Measurements from ENCODE around the gene ENTPD1. TPM values are rescaled to one million over a fixed set of nuclear protein-coding genes. Genes with fewer than 3 reads are reported as not detected.

The ENTPD1 gene
- total RNA-seq, 2 experiments from 2014 or later = 0.27 TPM; not detected in 1

GRCh38 chr10:95741807-95742467 is 14.0 kb upstream of the ENTPD1 start:
- H3K36me3 Mint-ChIP-seq (ENCODE audit: low read depth) = no peaks in the 10 kb centered on the region
- CTCF ChIA-PET = interaction anchor here (0.6 to 0.9 kb wide), 4 partner anchors 14 to 101 kb away, joined by 3 read pairs; no protein-coding TSS in a partner anchor

GRCh38 chr10:95742485-95742884 is 13.5 kb upstream of the ENTPD1 start:
- Mint-ChIP-seq H3K27me3 (no peaks in the 10 kb centered on the region), H3K4me3 (no peak overlapping the region), H3K4me1 (no peaks in the 10 kb centered on the region), H3K9me3 (no peaks in the 10 kb centered on the region), H3K27ac (no peak overlapping the region), H3K36me3 (ENCODE audit: low read depth) (no peaks in the 10 kb centered on the region)
- no peak for DNase-seq
- ChIA-PET CTCF (interaction anchor here (0.8 to 0.9 kb wide), 2 partner anchors 15 to 20 kb away, joined by 3 read pairs; no protein-coding TSS in a partner anchor), POLR2A (no interaction called here)

More at GRCh38 chr10:95741807-95742467, 14.0 kb upstream of the ENTPD1 start:
- Mint-ChIP-seq H3K27ac (no peak overlapping the region), H3K4me3 (no peak overlapping the region), H3K9me3 (no peaks in the 10 kb centered on the region), H3K4me1 (no peaks in the 10 kb centered on the region), H3K27me3 (no peaks in the 10 kb centered on the region)
- DNase-seq = no peak
- POLR2A ChIA-PET = no interaction called here

- no peak overlapping the region for H3K4me3 Mint-ChIP-seq
- H3K4me1 Mint-ChIP-seq = no peaks in the 10 kb centered on the region
- no peaks in the 10 kb centered on the region for H3K9me3 Mint-ChIP-seq
- no peaks in the 10 kb centered on the region for H3K27me3 Mint-ChIP-seq
- POLR2A ChIA-PET = no interaction called here
- H3K27ac Mint-ChIP-seq = no peak overlapping the region
- CTCF ChIA-PET = no interaction called here
- DNase-seq = no peak
- H3K36me3 Mint-ChIP-seq (ENCODE audit: low read depth) = no peaks in the 10 kb centered on the region
Measured at GRCh38 chr10:95742962-95743535, 12.9 kb upstream of the ENTPD1 start.

- H3K27ac Mint-ChIP-seq = no peak overlapping the region
- no peaks in the 10 kb centered on the region for H3K9me3 Mint-ChIP-seq
- CTCF ChIA-PET = no interaction called here
- H3K36me3 Mint-ChIP-seq (ENCODE audit: low read depth) = no peaks in the 10 kb centered on the region
- POLR2A ChIA-PET = no interaction called here
- H3K4me3 Mint-ChIP-seq = no peak overlapping the region
- H3K4me1 Mint-ChIP-seq = no peaks in the 10 kb centered on the region
- DNase-seq = no peak
- H3K27me3 Mint-ChIP-seq = peaks cover 2% of the 10 kb centered on the region
Measured at GRCh38 chr10:95745501-95745900, 10.5 kb upstream of the ENTPD1 start.

- CTCF ChIA-PET = no interaction called here
- H3K4me1 Mint-ChIP-seq = no peaks in the 10 kb centered on the region
- H3K36me3 Mint-ChIP-seq (ENCODE audit: low read depth) = no peaks in the 10 kb centered on the region
- no peak for DNase-seq
- POLR2A ChIA-PET = no interaction called here
- H3K4me3 Mint-ChIP-seq = no peak overlapping the region
- H3K9me3 Mint-ChIP-seq = no peaks in the 10 kb centered on the region
- peaks cover 2% of the 10 kb centered on the region for H3K27me3 Mint-ChIP-seq
- H3K27ac Mint-ChIP-seq = no peak overlapping the region
Measured at GRCh38 chr10:95748349-95748748, 7.6 kb upstream of the ENTPD1 start.

GRCh38 chr10:95755511-95756004 is 405 bp upstream of the ENTPD1 start:
- CTCF ChIA-PET = interaction anchor here (2.3 kb wide), 1 partner anchor 61 kb away, joined by 6 read pairs; the partner anchor contains the start of gene TCTN3
- H3K9me3 Mint-ChIP-seq = no peaks in the 10 kb centered on the region
- H3K4me3 Mint-ChIP-seq = no peak overlapping the region
- no peaks in the 10 kb centered on the region for H3K36me3 Mint-ChIP-seq (ENCODE audit: low read depth)
- peaks cover 25% of the 10 kb centered on the region for H3K27me3 Mint-ChIP-seq
- no peak for DNase-seq
- peaks cover 3% of the 10 kb centered on the region for H3K4me1 Mint-ChIP-seq
- no peak overlapping the region for H3K27ac Mint-ChIP-seq
- POLR2A ChIA-PET = no interaction called here

- Mint-ChIP-seq H3K4me3 (no peak overlapping the region), H3K9me3 (no peaks in the 10 kb centered on the region), H3K36me3 (ENCODE audit: low read depth) (no peaks in the 10 kb centered on the region), H3K27me3 (peaks cover 25% of the 10 kb centered on the region), H3K4me1 (peaks cover 6% of the 10 kb centered on the region), H3K27ac (no peak overlapping the region)
- ChIA-PET CTCF (interaction anchor here (0.9 to 2.3 kb wide), 3 partner anchors 34 to 75 kb away, joined by 3 to 6 read pairs (median 4); partner anchors contain the start of gene TCTN3), POLR2A (no interaction called here)
- no peak for DNase-seq
Measured at GRCh38 chr10:95756809-95757684, 1.1 kb downstream of the ENTPD1 start.

- no peak for DNase-seq
- Mint-ChIP-seq H3K4me3 (no peak overlapping the region), H3K27ac (no peak overlapping the region), H3K9me3 (no peaks in the 10 kb centered on the region), H3K27me3 (peaks cover 25% of the 10 kb centered on the region), H3K4me1 (peaks cover 6% of the 10 kb centered on the region), H3K36me3 (ENCODE audit: low read depth) (no peaks in the 10 kb centered on the region)
- ChIA-PET POLR2A (no interaction called here), CTCF (interaction anchor here (0.6 to 1.1 kb wide), 3 partner anchors 25 to 107 kb away, joined by 3 to 4 read pairs (median 4); no protein-coding TSS in a partner anchor)
Measured at GRCh38 chr10:95758351-95759025, 2.5 kb downstream of the ENTPD1 start.

GRCh38 chr10:95759233-95759826 is 3.4 kb downstream of the ENTPD1 start:
- no peak for DNase-seq
- H3K27ac Mint-ChIP-seq = no peak overlapping the region
- peaks cover 6% of the 10 kb centered on the region for H3K4me1 Mint-ChIP-seq
- ChIA-PET POLR2A (no interaction called here), CTCF (interaction anchor here (1.1 kb wide), 1 partner anchor 24 kb away, joined by 4 read pairs; no protein-coding TSS in a partner anchor)
- H3K4me3 Mint-ChIP-seq = no peak overlapping the region
- no peaks in the 10 kb centered on the region for H3K36me3 Mint-ChIP-seq (ENCODE audit: low read depth)
- H3K9me3 Mint-ChIP-seq = no peaks in the 10 kb centered on the region
- peaks cover 23% of the 10 kb centered on the region for H3K27me3 Mint-ChIP-seq

- DNase-seq = no peak
- Mint-ChIP-seq H3K4me1 (peaks cover 3% of the 10 kb centered on the region), H3K9me3 (no peaks in the 10 kb centered on the region), H3K4me3 (no peak overlapping the region), H3K27me3 (peaks cover 8% of the 10 kb centered on the region), H3K27ac (no peak overlapping the region), H3K36me3 (ENCODE audit: low read depth) (no peaks in the 10 kb centered on the region)
- CTCF ChIA-PET = interaction anchor here (0.9 kb wide), 1 partner anchor 81 kb away, joined by 3 read pairs; no protein-coding TSS in a partner anchor
- POLR2A ChIA-PET = no interaction called here
Measured at GRCh38 chr10:95761939-95762492, 6.1 kb downstream of the ENTPD1 start.

- Mint-ChIP-seq H3K4me3 (no peak overlapping the region), H3K27me3 (peaks cover 11% of the 10 kb centered on the region), H3K36me3 (ENCODE audit: low read depth) (no peaks in the 10 kb centered on the region), H3K4me1 (no peaks in the 10 kb centered on the region), H3K9me3 (no peaks in the 10 kb centered on the region), H3K27ac (no peak overlapping the region)
- DNase-seq = no peak
- POLR2A ChIA-PET = no interaction called here
- CTCF ChIA-PET = interaction anchor here (0.7 kb wide), 1 partner anchor 51 kb away, joined by 3 read pairs; no protein-coding TSS in a partner anchor
Measured at GRCh38 chr10:95767884-95768556, 12.1 kb downstream of the ENTPD1 start.
